NCI-H1105 (cell line): Measurements from ENCODE around the gene TRIM5.
"Not testable (repeated sequence)": the region's sequence is repeated elsewhere in the genome, so short reads cannot be mapped to it uniquely, and the experiment has no call there.

Experiments used
- DNase-seq: peaks from one replicate; lab custom pipeline; 2025; lab: John Stamatoyannopoulos, UW

Gene TRIM5

GRCh38 chr11:5689551-5689983 is 4.7 kb upstream of the TRIM5 start, which contains the start of gene TRIM22:
Gene TRIM22 (plus strand): TSS chr11:5689790. CDS start chr11:5696233, 6,443 bp downstream.
- DNase-seq: no peak

- no peak for DNase-seq
Observed at GRCh38 chr11:5688482-5688881, 3.6 kb upstream of the TRIM5 start.

- no peak for DNase-seq
Observed at GRCh38 chr11:5686426-5686825, 1.6 kb upstream of the TRIM5 start.

- no peak for DNase-seq
Observed at GRCh38 chr11:5684036-5684645, 733 bp downstream of the TRIM5 start.

GRCh38 chr11:5683620-5684019 is 1.3 kb downstream of the TRIM5 start:
- DNase-seq: not testable (repeated sequence)

- not testable (repeated sequence) for DNase-seq
Observed at GRCh38 chr11:5682890-5683441, 1.9 kb downstream of the TRIM5 start.

GRCh38 chr11:5679811-5680210 is 5.1 kb downstream of the TRIM5 start:
- DNase-seq: no peak

GRCh38 chr11:5674391-5674790 is 10.5 kb downstream of the TRIM5 start:
- DNase-seq: no peak

- no peak for DNase-seq
Observed at GRCh38 chr11:5671831-5672230, 13.0 kb downstream of the TRIM5 start.

GRCh38 chr11:5666402-5666793 is 18.5 kb downstream of the TRIM5 start:
- DNase-seq: no peak

GRCh38 chr11:5665746-5666401 is 19.0 kb downstream of the TRIM5 start:
- DNase-seq: no peak

- DNase-seq: no peak
Observed at GRCh38 chr11:5665051-5665570, 19.8 kb downstream of the TRIM5 start.

- DNase-seq: no peak
Observed at GRCh38 chr11:5663511-5663910, 21.4 kb downstream of the TRIM5 start.

- DNase-seq: no peak
Observed at GRCh38 chr11:5658318-5658717, 26.6 kb downstream of the TRIM5 start.

GRCh38 chr11:5656956-5657355 is 27.9 kb downstream of the TRIM5 start:
- DNase-seq: not testable (repeated sequence)

- no peak for DNase-seq
Observed at GRCh38 chr11:5655474-5655873, 29.4 kb downstream of the TRIM5 start.

- no peak for DNase-seq
Observed at GRCh38 chr11:5646139-5646538, 38.7 kb downstream of the TRIM5 start.

- no peak for DNase-seq
Observed at GRCh38 chr11:5643585-5643984, 41.3 kb downstream of the TRIM5 start.

GRCh38 chr11:5639953-5640352 is 44.9 kb downstream of the TRIM5 start:
- no peak for DNase-seq

GRCh38 chr11:5631969-5632635 is 52.8 kb downstream of the TRIM5 start:
- no peak for DNase-seq

GRCh38 chr11:5631417-5631816 is 53.5 kb downstream of the TRIM5 start:
- DNase-seq: no peak

- no peak for DNase-seq
Observed at GRCh38 chr11:5626196-5626595, 58.7 kb downstream of the TRIM5 start.

GRCh38 chr11:5625281-5625680 is 59.6 kb downstream of the TRIM5 start:
- DNase-seq: no peak
